Memory B cell (primary cell): ENCODE results near the gene TXNDC11.

Experiments
- ATAC-seq: fragments of 150-1000 bp; cut with Tn5 transposase; 2 replicates; pipeline ENCODE4 v1.10.0; 2021; ENCODE audit warnings: low read depth, mild to moderate bottlenecking, moderate library complexity
- DNase-seq, 2 donors: peaks; one replicate each; pipeline ENCODE4 v3.0.0; 2022; ENCODE audit warnings: low spot score in 2 of 2
- H3K27ac Mint-ChIP-seq: one replicate; pipeline ENCODE4 v1.8.0; 2022; ENCODE audit warnings: mild to moderate bottlenecking, moderate library complexity, mixed read lengths
- H3K27me3 Mint-ChIP-seq: one replicate; pipeline ENCODE4 v1.8.0; 2022; ENCODE audit warnings: mixed read lengths
- H3K36me3 Mint-ChIP-seq: one replicate; pipeline ENCODE4 v1.8.0; 2022; ENCODE audit warnings: mild to moderate bottlenecking, mixed read lengths
- H3K4me1 Mint-ChIP-seq: one replicate; pipeline ENCODE4 v1.8.0; 2022; ENCODE audit warnings: mixed read lengths
- H3K4me3 Mint-ChIP-seq: one replicate; pipeline ENCODE4 v1.8.0; 2022; ENCODE audit warnings: mild to moderate bottlenecking, moderate library complexity, mixed read lengths
- H3K9me3 Mint-ChIP-seq: one replicate; pipeline ENCODE4 v1.8.0; 2022; ENCODE audit warnings: mixed read lengths

The TXNDC11 gene

GRCh38 chr16:11721781-11722467, 20.7 kb downstream of the TXNDC11 start:
- no peaks in the 10 kb centered on the region for H3K27me3 Mint-ChIP-seq
- H3K9me3 Mint-ChIP-seq, result no peaks in the 10 kb centered on the region
- no peak for ATAC-seq
- H3K4me1 Mint-ChIP-seq, result peaks cover 8% of the 10 kb centered on the region
- no peak for DNase-seq
- no peak overlapping the region for H3K4me3 Mint-ChIP-seq
- H3K36me3 Mint-ChIP-seq, result peaks cover 17% of the 10 kb centered on the region
- H3K27ac Mint-ChIP-seq, result peak overlapping the region; percentile 38

GRCh38 chr16:11719762-11720161, 22.9 kb downstream of the TXNDC11 start:
- H3K27me3 Mint-ChIP-seq, result no peaks in the 10 kb centered on the region
- peaks cover 16% of the 10 kb centered on the region for H3K36me3 Mint-ChIP-seq
- no peak overlapping the region for H3K4me3 Mint-ChIP-seq
- ATAC-seq (no peak), DNase-seq (no peak)
- H3K4me1 Mint-ChIP-seq, result peaks cover 8% of the 10 kb centered on the region
- H3K9me3 Mint-ChIP-seq, result no peaks in the 10 kb centered on the region
- no peak overlapping the region for H3K27ac Mint-ChIP-seq

GRCh38 chr16:11719171-11719570, 23.5 kb downstream of the TXNDC11 start:
- no peak for ATAC-seq

GRCh38 chr16:11717811-11718210, 24.8 kb downstream of the TXNDC11 start:
- peaks cover 14% of the 10 kb centered on the region for H3K36me3 Mint-ChIP-seq

More at GRCh38 chr16:11719171-11719570, 23.5 kb downstream of the TXNDC11 start:
- no peak for DNase-seq
- peaks cover 18% of the 10 kb centered on the region for H3K36me3 Mint-ChIP-seq
- H3K27me3 Mint-ChIP-seq, result no peaks in the 10 kb centered on the region
- H3K4me1 Mint-ChIP-seq, result peaks cover 8% of the 10 kb centered on the region
- H3K4me3 Mint-ChIP-seq, result no peak overlapping the region
- H3K9me3 Mint-ChIP-seq, result no peaks in the 10 kb centered on the region
- no peak overlapping the region for H3K27ac Mint-ChIP-seq

GRCh38 chr16:11716336-11716735, 26.3 kb downstream of the TXNDC11 start:
- Mint-ChIP-seq H3K27me3 (no peaks in the 10 kb centered on the region), H3K27ac (peak overlapping the region; percentile 36), H3K4me1 (peaks cover 11% of the 10 kb centered on the region), H3K4me3 (no peak overlapping the region), H3K36me3 (peaks cover 9% of the 10 kb centered on the region), H3K9me3 (no peaks in the 10 kb centered on the region)
- ATAC-seq, result no peak
- DNase-seq, result no peak

More at GRCh38 chr16:11717811-11718210, 24.8 kb downstream of the TXNDC11 start:
- Mint-ChIP-seq H3K27ac (peak overlapping the region; percentile 76), H3K9me3 (no peaks in the 10 kb centered on the region), H3K4me3 (no peak overlapping the region), H3K27me3 (no peaks in the 10 kb centered on the region), H3K4me1 (peaks cover 8% of the 10 kb centered on the region)
- no peak for DNase-seq
- ATAC-seq, result no peak

- no peak overlapping the region for H3K4me3 Mint-ChIP-seq
- H3K4me1 Mint-ChIP-seq, result peaks cover 11% of the 10 kb centered on the region
- peak overlapping the region; percentile 38 for H3K27ac Mint-ChIP-seq
- ATAC-seq (peak; percentile 35), DNase-seq (no peak)
- peaks cover 9% of the 10 kb centered on the region for H3K36me3 Mint-ChIP-seq
- H3K27me3 Mint-ChIP-seq, result no peaks in the 10 kb centered on the region
- no peaks in the 10 kb centered on the region for H3K9me3 Mint-ChIP-seq
Measured at GRCh38 chr16:11715246-11715947, 27.3 kb downstream of the TXNDC11 start.

GRCh38 chr16:11712122-11712521, 30.5 kb downstream of the TXNDC11 start:
- ATAC-seq (no peak), DNase-seq (no peak)
- H3K4me3 Mint-ChIP-seq, result no peak overlapping the region
- H3K27me3 Mint-ChIP-seq, result no peaks in the 10 kb centered on the region
- no peaks in the 10 kb centered on the region for H3K9me3 Mint-ChIP-seq
- H3K36me3 Mint-ChIP-seq, result peaks cover 8% of the 10 kb centered on the region
- H3K4me1 Mint-ChIP-seq, result peaks cover 7% of the 10 kb centered on the region
- H3K27ac Mint-ChIP-seq, result no peak overlapping the region

- DNase-seq, result no peak
- no peak overlapping the region for H3K27ac Mint-ChIP-seq
- peaks cover 7% of the 10 kb centered on the region for H3K36me3 Mint-ChIP-seq
- H3K4me1 Mint-ChIP-seq, result peaks cover 7% of the 10 kb centered on the region
- no peak for ATAC-seq
- no peak overlapping the region for H3K4me3 Mint-ChIP-seq
- no peaks in the 10 kb centered on the region for H3K9me3 Mint-ChIP-seq
- no peaks in the 10 kb centered on the region for H3K27me3 Mint-ChIP-seq
Measured at GRCh38 chr16:11711662-11712061, 31.0 kb downstream of the TXNDC11 start.

GRCh38 chr16:11708421-11708820, 34.2 kb downstream of the TXNDC11 start:
- Mint-ChIP-seq H3K27me3 (no peaks in the 10 kb centered on the region), H3K4me1 (peaks cover 13% of the 10 kb centered on the region), H3K27ac (no peak overlapping the region), H3K36me3 (peaks cover 8% of the 10 kb centered on the region), H3K4me3 (no peak overlapping the region), H3K9me3 (no peaks in the 10 kb centered on the region)
- ATAC-seq (no peak), DNase-seq (no peak)

GRCh38 chr16:11707679-11708197, 34.9 kb downstream of the TXNDC11 start:
- H3K4me3 Mint-ChIP-seq, result no peak overlapping the region
- H3K9me3 Mint-ChIP-seq, result no peaks in the 10 kb centered on the region
- H3K27me3 Mint-ChIP-seq, result no peaks in the 10 kb centered on the region
- peaks cover 13% of the 10 kb centered on the region for H3K4me1 Mint-ChIP-seq
- H3K36me3 Mint-ChIP-seq, result peaks cover 8% of the 10 kb centered on the region
- H3K27ac Mint-ChIP-seq, result no peak overlapping the region
- DNase-seq (no peak), ATAC-seq (no peak)

- ATAC-seq, result no peak
- DNase-seq, result no peak
- H3K36me3 Mint-ChIP-seq, result peaks cover 14% of the 10 kb centered on the region
- no peaks in the 10 kb centered on the region for H3K27me3 Mint-ChIP-seq
- H3K4me3 Mint-ChIP-seq, result no peak overlapping the region
- no peaks in the 10 kb centered on the region for H3K9me3 Mint-ChIP-seq
- peaks cover 9% of the 10 kb centered on the region for H3K4me1 Mint-ChIP-seq
- no peak overlapping the region for H3K27ac Mint-ChIP-seq
Measured at GRCh38 chr16:11706180-11706742, 36.4 kb downstream of the TXNDC11 start.

- no peak overlapping the region for H3K27ac Mint-ChIP-seq
- H3K9me3 Mint-ChIP-seq, result no peaks in the 10 kb centered on the region
- peaks cover 12% of the 10 kb centered on the region for H3K4me1 Mint-ChIP-seq
- peaks cover 17% of the 10 kb centered on the region for H3K36me3 Mint-ChIP-seq
- no peak overlapping the region for H3K4me3 Mint-ChIP-seq
- ATAC-seq (no peak), DNase-seq (no peak)
- H3K27me3 Mint-ChIP-seq, result no peaks in the 10 kb centered on the region
Measured at GRCh38 chr16:11705311-11706025, 37.2 kb downstream of the TXNDC11 start.

- ATAC-seq, result no peak
- Mint-ChIP-seq H3K27me3 (no peaks in the 10 kb centered on the region), H3K4me1 (peaks cover 11% of the 10 kb centered on the region), H3K36me3 (peaks cover 24% of the 10 kb centered on the region), H3K4me3 (no peak overlapping the region), H3K9me3 (no peaks in the 10 kb centered on the region), H3K27ac (peak overlapping the region; percentile 33)
- no peak for DNase-seq
Measured at GRCh38 chr16:11700264-11701029, 42.2 kb downstream of the TXNDC11 start.
